Activated effector memory CD4-positive, alpha-beta T cell treated with anti-CD3 and anti-CD28 coated beads, Interleukin-2, amount 50 U/mL, for 16 hours (primary cell): ENCODE data around the gene ITGAE.
A peak's percentile ranks its signal among the peaks of the same experiment; 100 is the strongest.
"Not testable (repeated sequence)": the region's sequence is repeated elsewhere in the genome, so short reads cannot be mapped to it uniquely, and the experiment has no call there.

Experiments used
- DNase-seq: peaks from one replicate; pipeline ENCODE4 v3.0.0-alpha.2; 2020

Gene ITGAE

GRCh38 chr17:3794557-3795389, 6.2 kb downstream of the ITGAE start:
- peak; percentile 78 for DNase-seq

- not testable (repeated sequence) for DNase-seq
Measured at GRCh38 chr17:3794152-3794551, 6.8 kb downstream of the ITGAE start.

GRCh38 chr17:3793258-3793657, 7.7 kb downstream of the ITGAE start:
- DNase-seq: not testable (repeated sequence)

GRCh38 chr17:3792481-3792880, 8.5 kb downstream of the ITGAE start:
- no peak for DNase-seq

- peak; percentile 60 for DNase-seq
Measured at GRCh38 chr17:3788200-3788599, 12.8 kb downstream of the ITGAE start.

- DNase-seq: not testable (repeated sequence)
Measured at GRCh38 chr17:3785323-3785722, 15.7 kb downstream of the ITGAE start.

GRCh38 chr17:3782751-3783150, 18.2 kb downstream of the ITGAE start:
- DNase-seq: no peak

- no peak for DNase-seq
Measured at GRCh38 chr17:3780986-3781385, 20.0 kb downstream of the ITGAE start.

GRCh38 chr17:3777366-3778120, 23.4 kb downstream of the ITGAE start:
- DNase-seq: no peak

GRCh38 chr17:3773966-3774365, 27.0 kb downstream of the ITGAE start:
- no peak for DNase-seq

- no peak for DNase-seq
Measured at GRCh38 chr17:3773511-3773910, 27.5 kb downstream of the ITGAE start.

GRCh38 chr17:3772764-3773163, 28.2 kb downstream of the ITGAE start:
- DNase-seq: no peak

GRCh38 chr17:3771140-3771539, 29.8 kb downstream of the ITGAE start:
- no peak for DNase-seq

GRCh38 chr17:3770466-3770865, 30.5 kb downstream of the ITGAE start:
- DNase-seq: no peak

GRCh38 chr17:3768769-3769168, 32.2 kb downstream of the ITGAE start:
- DNase-seq: no peak

- no peak for DNase-seq
Measured at GRCh38 chr17:3768341-3768740, 32.6 kb downstream of the ITGAE start.

GRCh38 chr17:3766779-3767178, 34.2 kb downstream of the ITGAE start:
- no peak for DNase-seq

- DNase-seq: no peak
Measured at GRCh38 chr17:3765981-3766380, 35.0 kb downstream of the ITGAE start.

- no peak for DNase-seq
Measured at GRCh38 chr17:3763777-3764170, 37.2 kb downstream of the ITGAE start.

GRCh38 chr17:3762922-3763776, 37.8 kb downstream of the ITGAE start:
- no peak for DNase-seq

- no peak for DNase-seq
Measured at GRCh38 chr17:3761918-3762380, 39.0 kb downstream of the ITGAE start.

GRCh38 chr17:3761036-3761917, 39.7 kb downstream of the ITGAE start:
- no peak for DNase-seq
